Testis (tissue), 2 donors: ENCODE results near the gene PGM2.

Experiments used
- CTCF ChIP-seq, 3 experiments: fragments of 450-650 bp in 2 of 3; fragments of 200-600 bp in 1 of 3; sonication (generic) in 1 of 3; IDR thresholded peaks; one replicate each; pipeline ENCODE4 v1.5.1; 2016 to 2019; ENCODE audit warnings: antibody characterized with exemption in 3 of 3, mild to moderate bottlenecking in 2 of 3, moderate library complexity in 1 of 3
- POLR2A ChIP-seq: fragments of 450-650 bp; IDR thresholded peaks from one replicate; pipeline ENCODE4 v1.6.1; 2017; ENCODE audit warnings: antibody characterized with exemption, mild to moderate bottlenecking, moderate library complexity

DNA sequence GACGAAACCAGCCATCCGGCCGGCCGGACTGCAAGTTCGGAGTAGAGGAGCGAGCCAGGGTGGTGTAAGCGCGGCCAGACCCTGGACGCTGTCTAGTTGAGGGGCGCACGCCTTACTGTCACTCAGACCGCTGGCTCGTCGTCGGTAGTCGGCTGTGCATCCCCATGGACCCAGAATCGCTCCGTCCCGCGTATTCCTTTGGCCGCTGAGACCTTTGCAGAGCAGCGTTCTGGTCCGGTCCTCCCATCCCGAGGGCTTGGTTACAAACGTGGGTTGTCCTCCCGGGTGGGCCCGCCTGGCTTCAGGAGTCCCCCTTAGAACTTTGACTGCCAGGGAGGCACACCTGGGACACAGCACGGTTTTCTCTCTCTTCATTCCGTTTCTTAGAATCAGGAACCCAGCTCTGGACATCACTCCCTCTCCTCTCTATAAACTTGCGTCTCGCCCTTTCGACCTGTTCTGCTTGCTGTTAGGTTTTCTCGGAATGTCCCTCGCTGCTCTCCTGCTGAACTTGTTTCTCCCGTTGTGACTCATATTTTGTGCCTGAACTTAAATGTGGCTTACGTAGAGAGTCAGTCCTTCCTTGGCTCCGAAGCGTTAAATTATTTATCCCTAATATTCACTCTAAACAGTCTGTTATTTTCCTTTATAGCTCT is 672 bp downstream of the PGM2 start:
- TF ChIP-seq POLR2A (no peak), CTCF (IDR thresholded peaks at IDR 0.05) (no peak)
